ENCODE results near the gene ZMYND19. TPM values are rescaled to one million over a fixed set of nuclear protein-coding genes. Genes with fewer than 3 reads are reported as not detected.
A peak's percentile ranks its signal among the peaks of the same experiment; 100 is the strongest.
"Not testable (repeated sequence)": the region's sequence is repeated elsewhere in the genome, so short reads cannot be mapped to it uniquely, and the experiment has no call there.

ZMYND19 gene
- total RNA-seq, 1 experiment from 2014 or later: 64.5 TPM

- DNase-seq (ENCODE audit: low read depth): no peak
Observed at GRCh38 chr9:137614631-137615386, 24.5 kb upstream of the ZMYND19 start.

GRCh38 chr9:137613738-137614523, 23.6 kb upstream of the ZMYND19 start:
- DNase-seq (ENCODE audit: low read depth): no peak

GRCh38 chr9:137613259-137613658, 22.9 kb upstream of the ZMYND19 start:
- no peak for DNase-seq (ENCODE audit: low read depth)

GRCh38 chr9:137612741-137613142, 22.4 kb upstream of the ZMYND19 start:
- no peak for DNase-seq (ENCODE audit: low read depth)

GRCh38 chr9:137611623-137612609, 21.6 kb upstream of the ZMYND19 start:
- DNase-seq (ENCODE audit: low read depth): peak; percentile 94

- DNase-seq (ENCODE audit: low read depth): peak; percentile 30
Observed at GRCh38 chr9:137610944-137611343, 20.6 kb upstream of the ZMYND19 start.

- DNase-seq (ENCODE audit: low read depth): no peak
Observed at GRCh38 chr9:137607141-137607857, 17.0 kb upstream of the ZMYND19 start.

- no peak for DNase-seq (ENCODE audit: low read depth)
Observed at GRCh38 chr9:137606734-137607138, 16.4 kb upstream of the ZMYND19 start.

GRCh38 chr9:137606005-137606621, 15.8 kb upstream of the ZMYND19 start:
- DNase-seq (ENCODE audit: low read depth): peak; percentile 43

GRCh38 chr9:137605121-137606004, 15.1 kb upstream of the ZMYND19 start, which contains the start of gene ARRDC1:
TSS of gene ARRDC1 (plus strand) at chr9:137605686. CDS start at chr9:137605718, 32 bp downstream.
- peak; percentile 96 for DNase-seq (ENCODE audit: low read depth)

- DNase-seq (ENCODE audit: low read depth): no peak
Observed at GRCh38 chr9:137604345-137605086, 14.2 kb upstream of the ZMYND19 start.

GRCh38 chr9:137603879-137604278, 13.6 kb upstream of the ZMYND19 start:
- DNase-seq (ENCODE audit: low read depth): no peak

- no peak for DNase-seq (ENCODE audit: low read depth)
Observed at GRCh38 chr9:137602661-137603060, 12.3 kb upstream of the ZMYND19 start.

GRCh38 chr9:137598943-137599342, 8.6 kb upstream of the ZMYND19 start:
- DNase-seq (ENCODE audit: low read depth): no peak

- not testable (repeated sequence) for DNase-seq (ENCODE audit: low read depth)
Observed at GRCh38 chr9:137596577-137596976, 6.3 kb upstream of the ZMYND19 start.

- DNase-seq (ENCODE audit: low read depth): no peak
Observed at GRCh38 chr9:137593176-137593575, 2.9 kb upstream of the ZMYND19 start.

GRCh38 chr9:137592767-137593166, 2.5 kb upstream of the ZMYND19 start:
- no peak for DNase-seq (ENCODE audit: low read depth)

- no peak for DNase-seq (ENCODE audit: low read depth)
Observed at GRCh38 chr9:137590123-137590468, 216 bp downstream of the ZMYND19 start.

All from Daoy (cell line).